Stimulated activated CD4-positive, alpha-beta T cell treated with anti-CD3 and anti-CD28 coated beads, Interleukin-1b, Interleukin-23, amount 100 ng/mL, for 48 hours (primary cell): Measurements from ENCODE around the gene NUDCD3.

ENCODE experiments used
- DNase-seq: peaks from one replicate; pipeline ENCODE4 v3.0.0-alpha.2; 2020

The NUDCD3 gene

DNA sequence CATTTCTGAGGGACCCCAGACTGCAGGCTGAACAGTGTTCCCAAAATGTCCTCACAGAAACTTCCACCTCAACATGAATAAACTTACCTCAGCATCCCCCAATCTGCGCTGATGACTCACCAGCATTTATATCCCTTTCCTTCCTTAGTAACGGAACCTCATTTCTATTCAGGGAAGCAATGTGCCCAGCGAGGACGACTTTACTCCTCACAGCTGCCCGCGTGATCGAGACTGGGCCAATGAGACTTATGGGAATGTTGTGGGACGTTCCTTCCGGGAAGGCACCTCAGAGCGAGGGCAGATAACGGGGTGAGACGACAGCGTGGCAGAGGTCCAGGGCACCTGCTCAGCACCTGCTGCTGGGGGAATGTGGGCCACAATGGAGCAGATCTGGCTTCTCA lies 91.9 kb downstream of the NUDCD3 start:
- no peak for DNase-seq

DNA sequence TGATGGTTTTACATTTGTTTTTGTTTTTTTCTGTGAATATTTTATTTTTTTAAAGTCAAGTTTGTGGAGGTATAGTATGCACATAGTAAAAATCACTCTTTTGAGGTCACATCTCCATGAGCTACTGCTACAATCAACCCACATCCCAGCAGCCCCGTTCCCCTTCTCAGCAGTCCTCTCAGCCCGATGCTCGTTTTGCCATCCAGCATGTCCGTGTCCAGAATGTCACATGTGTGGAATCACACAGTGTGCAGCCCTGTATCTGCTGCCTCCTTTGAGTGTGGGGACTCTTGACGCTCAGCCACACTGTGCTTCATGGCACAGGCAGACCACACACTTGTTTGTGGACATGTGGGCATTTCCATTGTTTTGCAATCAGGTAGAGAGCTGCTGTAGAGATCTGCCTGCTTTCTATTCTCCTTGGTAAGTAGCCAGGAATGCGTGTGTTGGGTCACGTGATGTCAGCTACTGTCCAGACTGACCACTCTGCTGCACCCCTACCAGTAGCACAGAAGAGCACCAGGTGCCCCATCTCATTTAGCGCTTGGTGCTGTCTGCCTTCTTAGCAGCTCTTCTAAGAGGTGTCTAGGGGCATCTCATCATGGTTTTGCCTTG lies 93.4 kb downstream of the NUDCD3 start:
- DNase-seq, result no peak

DNA sequence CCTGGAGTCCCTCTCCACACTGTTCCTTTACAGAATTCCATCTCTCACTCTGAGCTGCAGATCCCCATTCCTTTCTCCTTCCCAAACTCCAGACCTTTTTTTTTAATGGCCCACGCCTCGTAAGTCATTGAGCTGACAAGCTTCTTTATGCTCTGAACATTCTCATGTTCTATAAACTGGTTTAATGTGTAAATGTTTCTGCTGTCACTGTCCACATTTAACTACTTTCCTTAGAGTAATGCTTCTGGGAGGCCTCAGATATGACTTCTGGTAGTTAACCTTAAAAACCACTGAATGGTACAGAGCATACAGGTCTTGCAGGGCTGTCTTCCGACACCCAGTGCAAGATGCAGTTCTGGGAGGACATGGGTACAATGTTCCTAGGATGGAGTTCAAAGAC lies 94.0 kb downstream of the NUDCD3 start:
- DNase-seq, result no peak

DNA sequence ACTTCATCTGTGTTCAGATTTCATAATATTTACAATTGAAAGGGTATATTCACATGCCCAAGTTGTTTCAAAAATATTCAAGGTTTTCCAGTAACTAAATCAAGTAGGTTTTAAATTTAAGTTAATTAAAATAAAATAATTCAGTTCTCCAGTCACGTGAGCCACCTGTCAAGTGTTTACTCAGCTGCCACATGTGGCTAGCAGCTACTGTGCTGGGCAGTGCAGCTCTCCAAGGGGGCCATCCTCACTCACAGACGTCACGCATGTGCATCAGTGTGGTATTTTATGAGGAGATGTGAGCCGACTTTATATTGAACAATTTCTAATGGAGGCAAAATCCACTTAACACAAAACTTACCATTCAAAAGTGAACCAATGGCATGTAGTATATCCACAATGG lies 95.4 kb downstream of the NUDCD3 start:
- DNase-seq, result no peak

DNA sequence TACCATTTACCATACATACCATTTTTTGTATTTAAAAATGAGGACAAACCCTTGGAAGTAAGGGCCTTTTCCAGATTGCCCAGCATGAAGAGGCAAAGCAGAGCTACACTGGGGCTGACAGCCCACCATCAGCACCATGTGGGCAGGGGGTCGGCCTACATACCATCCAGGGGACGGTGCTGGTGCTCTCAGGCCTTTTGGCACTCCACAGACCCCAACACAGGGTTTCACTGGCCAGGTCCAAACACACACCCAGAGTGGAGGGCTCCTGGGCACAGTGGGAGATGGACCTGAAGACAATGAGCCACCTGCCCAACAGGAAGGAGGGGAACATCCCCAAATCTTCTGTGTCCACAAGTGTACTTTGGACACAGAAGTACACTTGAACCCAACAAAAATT lies 95.8 kb downstream of the NUDCD3 start:
- DNase-seq, result no peak

DNA sequence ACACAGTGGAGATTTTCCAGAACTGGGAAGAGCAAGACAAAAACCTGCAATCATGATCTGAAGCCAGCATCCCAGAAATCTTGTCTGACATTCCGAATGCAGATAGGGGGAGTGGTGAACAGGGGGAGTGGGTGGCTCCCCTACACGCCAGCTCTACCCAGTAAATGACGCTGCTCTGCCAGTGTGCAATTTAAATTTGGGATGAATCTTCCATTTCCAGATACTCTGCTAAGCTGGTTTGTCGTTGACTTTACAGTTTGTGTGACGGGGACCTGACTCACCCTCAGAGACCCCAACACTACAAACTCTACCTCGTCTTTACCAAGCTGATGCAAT lies 96.4 kb downstream of the NUDCD3 start:
- DNase-seq, result no peak

DNA sequence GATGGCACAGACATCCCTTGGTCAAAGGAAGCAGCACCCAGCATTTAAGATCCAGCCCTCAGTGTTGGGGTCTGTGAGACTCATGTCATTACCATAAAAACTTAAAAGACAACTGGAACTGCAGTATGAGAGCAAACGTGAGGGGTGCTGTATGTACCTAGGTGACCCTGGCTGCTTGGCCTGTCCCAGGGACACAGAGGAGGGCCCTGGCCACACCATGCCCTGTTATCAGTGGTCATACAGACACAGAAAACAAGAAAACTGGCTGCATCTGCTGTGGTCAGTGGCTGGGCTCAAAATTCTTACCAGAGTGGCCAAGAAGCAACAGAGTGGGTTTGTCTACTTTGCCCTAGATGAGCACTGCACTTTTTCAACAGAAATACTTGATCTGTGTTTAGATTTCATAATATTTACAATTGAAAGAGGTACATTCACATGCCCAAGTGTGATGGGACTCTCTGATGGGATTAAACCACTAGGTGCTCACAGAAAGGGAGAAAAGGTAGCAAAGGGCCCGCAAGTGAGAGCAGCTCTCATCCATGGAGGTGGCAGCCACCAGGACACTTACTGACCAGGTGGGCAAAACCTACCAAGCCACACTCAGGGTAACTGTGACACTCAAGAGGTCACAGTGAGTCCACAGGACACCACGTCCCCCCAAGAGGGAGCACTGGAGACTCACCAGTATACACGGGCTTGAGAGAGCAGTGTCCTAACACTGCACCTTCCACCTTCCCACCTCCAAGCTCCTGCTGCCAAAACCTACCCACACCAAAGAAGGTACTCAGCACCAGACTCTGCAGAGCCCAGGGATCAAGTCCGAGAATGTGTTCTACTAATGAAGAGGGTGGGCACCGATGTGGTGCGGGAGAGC lies 97.0 kb downstream of the NUDCD3 start:
- DNase-seq, result no peak

DNA sequence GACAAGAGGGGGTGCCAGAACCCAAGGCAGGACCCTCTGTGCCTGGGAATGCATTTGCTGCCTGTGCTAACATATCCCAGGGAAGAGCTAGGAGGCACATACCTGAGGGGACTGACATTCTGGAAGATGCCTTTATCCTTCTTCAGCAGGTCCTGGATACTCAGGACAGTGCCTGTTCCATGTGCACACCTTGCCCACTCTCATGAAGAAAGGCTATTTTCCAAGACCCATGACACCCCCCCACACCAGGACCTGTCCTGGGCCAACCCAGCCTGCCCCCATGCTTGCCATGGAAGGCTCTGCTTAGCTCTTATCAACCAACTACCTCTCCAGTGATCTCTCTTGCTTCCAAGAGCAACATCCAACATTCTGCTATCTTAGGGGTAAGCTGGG lies 97.8 kb downstream of the NUDCD3 start:
- DNase-seq, result no peak

DNA sequence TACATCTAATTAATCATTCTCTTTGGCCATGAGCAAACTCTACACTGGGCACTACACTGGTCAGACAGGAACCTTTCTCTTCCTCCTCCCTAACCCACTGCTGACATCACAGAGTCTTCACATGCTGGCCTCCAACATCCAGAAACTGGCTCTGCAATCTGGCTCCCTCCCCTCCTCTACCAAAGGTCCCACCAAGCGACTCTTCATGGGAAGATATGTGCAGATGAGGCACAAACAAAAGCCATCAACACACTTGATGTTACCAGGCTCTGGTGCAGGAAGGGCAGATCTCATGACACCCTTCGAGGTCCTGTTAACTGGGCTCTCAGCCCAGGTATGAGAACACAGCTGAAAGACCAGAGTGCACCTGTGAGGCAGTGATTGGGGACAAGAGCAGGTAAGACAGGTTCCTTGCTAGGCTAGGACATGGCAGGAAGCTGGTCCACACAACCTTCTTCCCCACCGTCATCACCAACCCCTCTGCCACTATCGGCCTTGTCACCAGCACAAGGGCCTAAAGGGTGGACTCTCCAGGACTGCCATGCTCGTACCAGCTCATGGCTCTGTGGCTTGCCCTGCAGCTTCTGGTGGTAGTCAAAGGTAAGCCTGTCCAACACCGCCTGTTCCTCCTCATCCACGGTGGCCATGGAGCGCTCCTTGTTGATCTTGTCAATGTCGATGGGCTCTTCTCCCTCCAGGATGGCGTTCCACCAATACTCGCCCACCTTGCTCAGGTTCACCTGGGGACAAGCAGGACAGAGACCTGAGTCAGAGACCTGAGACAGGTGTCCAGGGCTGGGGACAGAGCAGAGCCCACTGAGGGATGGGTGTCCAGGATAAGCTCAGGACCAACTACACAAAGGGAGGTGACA lies 98.5 kb downstream of the NUDCD3 start:
- DNase-seq, result no peak

DNA sequence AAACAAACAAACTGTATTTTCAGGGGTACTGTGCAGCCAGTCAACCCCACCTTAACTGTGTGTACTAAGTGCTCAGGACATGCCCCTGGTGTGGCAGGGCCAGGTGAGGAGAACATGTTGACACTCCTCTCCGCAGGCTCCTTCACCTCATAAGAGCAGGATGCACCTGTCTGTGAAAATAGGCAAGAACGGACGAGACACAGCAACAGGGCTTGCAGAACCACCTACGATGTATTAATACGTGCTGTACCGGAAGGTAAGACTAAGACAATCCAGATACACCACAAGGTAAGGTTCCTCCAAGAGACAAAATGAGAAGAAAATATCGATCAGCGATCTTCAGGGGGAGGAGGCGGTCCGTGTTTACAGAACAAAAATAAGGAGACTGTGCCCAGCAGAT lies 99.3 kb downstream of the NUDCD3 start:
- DNase-seq, result no peak

DNA sequence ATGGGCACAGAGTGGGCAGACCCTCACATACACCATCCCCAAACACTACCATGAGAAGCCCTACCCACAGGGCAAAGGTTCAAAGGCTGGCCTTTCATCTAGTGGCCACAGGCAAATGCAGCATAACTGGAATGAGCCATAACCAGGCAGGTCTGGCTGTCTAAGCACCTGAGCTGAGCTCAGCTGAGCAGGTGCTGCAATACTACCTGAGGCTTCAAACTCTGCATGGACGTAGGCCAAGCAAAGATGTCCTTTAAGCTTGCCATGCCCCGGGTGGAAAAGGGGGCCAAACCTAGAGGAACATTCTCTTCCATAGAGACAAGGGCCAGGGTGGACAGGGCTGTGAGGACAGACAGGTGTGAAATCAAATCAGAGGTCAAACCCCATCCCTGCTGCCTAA lies 99.8 kb downstream of the NUDCD3 start:
- no peak for DNase-seq

DNA sequence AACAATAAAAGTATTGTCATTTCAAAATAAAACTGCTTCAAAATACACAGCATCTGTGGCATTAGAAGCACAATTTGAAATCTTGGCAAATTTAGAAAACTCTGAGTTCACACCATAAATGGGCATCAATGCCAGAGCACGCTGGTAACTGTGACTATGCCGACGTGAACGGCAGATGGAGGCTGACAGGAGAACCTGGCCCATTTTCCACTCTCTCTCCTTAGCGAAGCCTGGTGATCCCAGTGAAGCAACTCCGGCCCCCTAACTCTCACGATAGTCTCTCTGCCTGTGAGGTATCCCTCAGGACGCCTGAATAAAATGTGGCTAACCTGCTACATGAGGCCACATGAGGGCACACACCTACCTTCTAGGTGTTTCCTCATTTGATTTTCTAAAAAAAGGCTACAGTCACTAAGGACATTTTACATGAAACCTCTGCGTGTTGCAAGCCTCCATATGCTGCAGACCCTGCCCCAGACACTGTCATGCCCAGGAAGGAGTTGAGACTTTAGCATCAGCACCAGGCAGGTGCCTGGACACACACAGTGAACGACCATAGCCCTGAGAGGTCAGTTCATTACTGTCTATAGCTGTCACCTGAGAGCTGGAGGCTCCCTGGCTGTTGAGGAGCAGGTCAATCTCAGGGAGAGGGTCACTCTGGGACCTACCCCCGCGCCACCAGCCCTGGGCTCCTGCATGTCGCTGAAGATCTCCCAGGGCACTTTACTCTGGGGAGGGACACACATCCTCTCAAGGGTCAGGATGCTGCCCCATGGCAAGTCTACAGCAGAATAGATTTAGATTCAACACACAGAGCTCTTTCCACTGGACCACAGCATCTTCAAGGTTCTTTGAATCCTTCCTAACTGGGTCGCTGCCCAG lies 102.1 kb downstream of the NUDCD3 start:
- no peak for DNase-seq

DNA sequence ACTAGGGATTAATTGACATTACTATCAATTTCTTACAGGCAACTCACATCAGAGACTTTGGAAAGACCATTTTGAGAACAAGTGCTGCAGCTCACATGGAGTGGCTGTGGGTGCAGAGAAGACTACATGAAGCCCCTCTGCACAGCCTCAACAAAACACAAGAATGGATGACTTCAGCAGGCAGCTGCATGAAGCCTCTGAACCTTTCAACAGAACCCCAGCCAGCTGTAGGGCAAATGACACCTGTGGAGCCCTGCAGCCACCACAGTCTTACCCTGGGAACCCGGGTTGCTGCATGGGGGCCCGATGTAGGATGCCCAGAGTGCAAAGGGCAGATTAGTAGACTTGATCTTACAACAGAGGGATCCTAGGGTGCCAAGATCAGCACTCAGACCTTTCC lies 103.1 kb downstream of the NUDCD3 start:
- no peak for DNase-seq

DNA sequence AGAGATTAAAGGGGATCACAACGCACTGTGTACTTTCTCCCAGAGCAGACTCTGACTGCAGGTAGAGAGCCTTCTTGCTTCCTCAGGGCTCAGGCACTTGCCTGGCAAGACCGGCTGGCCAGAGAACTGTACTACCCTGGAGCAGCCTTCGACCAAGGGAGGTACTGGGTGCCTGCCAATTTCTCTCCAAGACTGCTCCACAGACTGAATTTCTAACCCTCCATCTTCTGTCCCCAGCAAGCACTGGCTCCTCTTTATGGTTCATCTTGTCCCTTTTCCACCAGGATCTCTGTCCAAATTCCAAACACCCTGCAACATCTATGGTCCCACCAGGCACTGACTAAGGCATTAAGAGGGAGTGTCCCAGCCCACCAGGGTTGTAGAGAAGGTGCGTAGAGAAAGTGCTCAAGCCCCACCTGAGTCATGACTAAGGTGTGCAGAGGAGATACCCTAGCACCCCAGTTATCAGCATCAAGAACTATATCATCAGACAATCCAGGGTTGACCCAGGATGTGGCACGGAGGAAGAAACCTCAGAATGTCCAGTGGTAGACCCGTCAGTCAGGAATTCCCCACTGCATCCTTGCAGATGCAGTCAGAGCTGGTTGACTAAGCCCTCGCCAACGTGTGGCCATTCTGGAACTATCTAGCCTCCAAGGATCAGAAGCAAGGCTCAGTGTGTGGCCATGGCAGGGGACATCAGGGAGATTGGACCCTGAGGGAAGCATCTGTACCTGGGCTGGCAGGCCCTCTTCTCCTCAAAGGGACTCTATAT lies 104.1 kb downstream of the NUDCD3 start:
- DNase-seq, result no peak

DNA sequence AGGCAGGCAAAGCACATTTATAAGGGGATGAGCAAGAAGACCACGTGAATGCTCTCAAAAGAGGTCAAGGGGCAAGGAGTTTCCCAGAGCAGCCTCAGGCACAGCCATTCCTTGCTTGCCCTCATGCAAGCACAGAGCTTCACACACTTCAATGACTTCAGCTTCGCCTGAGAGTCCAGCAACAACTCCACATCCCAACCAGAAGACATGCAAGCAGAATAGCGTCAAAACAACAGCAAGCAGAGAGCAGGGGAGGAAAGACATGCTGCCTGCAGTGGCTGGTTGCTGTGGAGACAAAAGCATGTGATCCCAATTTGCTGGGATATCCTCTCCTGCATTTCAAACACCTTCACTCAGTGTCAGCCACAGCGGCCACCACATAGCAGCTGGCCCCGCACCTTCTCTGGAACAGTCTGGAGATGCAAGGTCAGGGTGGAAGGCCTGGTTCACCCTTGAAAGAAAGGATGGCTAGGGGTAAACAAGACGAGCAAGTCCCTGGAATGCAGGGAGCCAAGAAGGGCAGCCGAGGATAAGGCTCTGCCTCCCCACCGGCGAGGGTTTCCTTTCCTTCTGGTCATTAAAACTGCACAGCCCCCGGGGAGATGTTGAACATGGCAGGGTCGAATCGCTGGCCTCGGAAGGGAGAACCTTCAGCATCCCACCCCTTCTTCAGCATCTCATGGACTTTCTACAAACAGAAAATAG lies 104.9 kb downstream of the NUDCD3 start:
- no peak for DNase-seq

DNA sequence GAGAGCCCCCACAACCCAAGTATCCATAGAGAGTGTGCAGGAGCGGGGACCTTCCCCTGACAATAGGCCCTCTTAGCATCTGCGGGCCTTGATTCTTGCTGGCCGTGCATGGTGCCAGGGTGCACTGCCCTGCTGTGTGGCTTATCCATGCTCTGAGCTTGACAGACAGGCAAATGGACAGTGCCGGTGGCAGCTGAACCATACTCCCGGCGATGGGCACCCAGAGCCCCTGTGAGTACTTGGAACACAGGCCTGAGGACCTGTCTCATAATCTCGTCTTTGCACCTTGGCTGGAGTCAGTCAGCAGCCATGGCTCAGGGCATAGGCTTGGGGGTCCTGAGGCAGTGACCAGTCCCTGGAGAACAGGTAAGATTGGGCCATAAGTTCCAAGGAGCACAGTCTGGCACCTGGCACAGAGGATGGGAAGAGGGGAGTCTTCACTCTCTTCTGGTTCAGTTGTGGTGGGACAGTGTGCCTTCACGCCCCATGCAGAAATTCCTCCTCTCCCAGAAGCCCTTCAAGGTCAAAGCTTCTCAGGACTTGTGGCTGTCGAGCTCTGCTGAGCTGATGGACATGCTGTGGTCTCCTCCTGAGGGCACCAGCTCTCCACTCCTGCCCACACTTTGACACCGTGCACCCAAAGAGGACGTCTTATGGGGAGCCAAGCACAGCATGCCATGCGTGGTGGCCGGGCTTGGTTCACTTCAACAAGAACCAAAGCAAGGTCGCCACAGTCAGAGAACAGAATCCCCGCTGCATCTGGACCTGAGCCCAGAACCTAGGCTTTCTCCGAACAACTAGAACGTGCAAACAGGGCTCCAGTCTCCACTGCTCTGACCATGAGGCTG lies 105.6 kb downstream of the NUDCD3 start:
- DNase-seq, result no peak

DNA sequence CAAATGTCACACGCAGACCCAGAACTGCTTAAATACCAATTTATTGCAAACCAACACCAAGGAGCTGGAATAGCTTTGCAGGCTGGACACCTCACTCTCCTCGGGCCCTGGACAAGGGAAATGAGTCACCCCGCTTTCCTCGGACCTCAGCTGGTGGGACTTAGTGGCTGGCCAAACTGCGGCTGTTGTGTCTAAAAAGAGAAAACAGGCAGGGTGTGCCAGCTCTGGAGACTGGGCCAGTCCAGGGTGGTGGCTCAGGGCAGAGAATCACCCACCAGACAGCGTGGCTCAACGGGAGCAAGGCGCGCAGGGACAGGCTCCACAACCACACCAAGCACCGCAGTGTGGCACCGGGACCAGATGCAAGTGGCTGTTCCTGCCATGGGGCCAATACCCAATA lies 106.9 kb downstream of the NUDCD3 start:
- no peak for DNase-seq

DNA sequence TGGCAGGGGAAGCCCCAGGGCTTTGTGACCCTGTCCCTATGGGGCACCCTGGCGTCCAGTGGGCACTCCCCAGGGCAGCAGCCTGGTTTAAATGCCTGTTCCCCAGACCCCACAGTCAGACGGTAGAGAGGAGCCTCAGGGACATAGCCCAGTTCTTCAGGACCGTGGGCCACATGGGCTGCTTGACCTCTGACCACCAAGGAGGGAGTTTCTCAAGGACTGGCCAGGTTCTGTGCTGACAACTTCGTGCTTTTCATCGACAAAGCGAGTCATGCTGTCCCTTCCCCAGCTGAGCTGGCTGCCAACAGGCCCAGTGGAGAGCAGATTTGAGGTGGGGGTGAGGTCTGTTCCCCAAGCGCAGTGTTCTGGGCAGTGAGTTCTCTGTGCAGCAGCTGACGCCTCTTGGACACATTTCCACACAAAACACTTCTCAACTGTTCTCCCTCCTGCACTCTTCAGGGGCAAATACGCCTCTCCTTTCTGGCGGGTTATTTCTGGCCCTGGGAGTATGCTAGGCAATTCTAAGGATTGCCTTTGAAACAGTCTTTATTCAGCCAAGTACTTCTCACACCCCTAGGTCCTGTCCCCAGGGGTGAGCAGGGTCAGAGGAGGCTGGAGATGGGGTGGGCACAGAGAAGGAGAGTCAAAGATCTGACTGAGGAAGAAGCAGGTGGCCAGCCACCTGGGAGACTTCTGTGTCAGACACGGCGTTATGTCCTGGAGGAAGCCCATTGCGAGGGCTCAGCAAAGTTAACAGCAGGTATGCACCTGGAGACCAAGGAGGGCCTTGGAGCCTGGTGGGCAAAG lies 107.8 kb downstream of the NUDCD3 start:
- DNase-seq, result no peak

DNA sequence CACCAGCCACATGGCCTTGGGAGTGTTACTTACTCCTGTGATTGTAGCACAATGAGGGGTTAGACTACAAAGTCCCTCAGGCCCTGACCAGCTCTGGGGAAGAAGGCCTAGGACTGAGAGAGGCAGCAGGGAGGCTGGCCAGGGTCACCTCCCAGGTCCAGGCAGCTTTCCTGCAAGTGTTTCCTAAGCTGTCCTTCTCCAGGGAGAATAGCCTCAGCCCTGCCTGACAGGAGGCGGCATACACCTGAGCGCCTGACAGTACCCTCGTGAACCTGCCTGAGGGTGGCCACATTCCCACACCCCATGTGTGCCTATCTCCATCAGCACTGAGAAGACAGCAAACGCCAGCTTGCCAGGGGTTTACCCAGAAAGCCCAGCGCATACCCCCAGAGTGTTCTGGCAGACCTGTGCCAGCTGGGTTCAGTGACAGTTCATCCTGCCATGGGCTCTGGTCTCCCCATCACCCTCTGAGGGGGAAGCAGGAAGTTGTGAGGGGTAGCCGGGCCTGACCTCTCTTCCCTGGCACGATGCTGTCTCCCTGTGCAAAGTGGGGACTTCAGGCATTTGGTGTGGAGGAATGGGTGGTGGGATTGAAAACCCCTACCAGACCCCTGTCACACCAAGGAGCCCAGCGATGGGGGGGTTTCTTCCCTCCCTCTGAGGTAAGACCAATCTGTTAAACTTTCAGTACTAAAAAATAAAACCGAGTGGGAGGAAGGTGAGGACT lies 108.8 kb downstream of the NUDCD3 start:
- no peak for DNase-seq
